HepG2 (cell line): ENCODE measurements around the gene EMILIN1. TPM values are rescaled to one million over a fixed set of nuclear protein-coding genes. Genes with fewer than 3 reads are reported as not detected.

Experiments used
- ATAC-seq: fragments of 200-7000 bp; cut with Tn5 transposase; 3 replicates; pipeline ENCODE4 v1.9.1; 2020; ENCODE audit warnings: mild to moderate bottlenecking, moderate library complexity
- BruUV-seq: library from RNA; stranded (reverse); fragments of 400-500 nt; replicated peaks from 2 replicates; lab custom pipeline; 2021; lab: Mats Ljungman, UMichigan
- CTCF ChIA-PET: fragments of 300-600 bp; formaldehyde crosslinking; extraction: SDS; loops from one replicate; lab custom pipeline; 2021; ENCODE audit warnings: low total read pairs, inconsistent platforms, low intra/inter-chr PET ratio; lab: Yijun Ruan, JAX
- POLR2A ChIA-PET: fragments of 350-600 bp; sonication (Branson Sonifier 250); formaldehyde crosslinking; loops from one replicate; lab custom pipeline; 2020; ENCODE audit warnings: antibody characterized with exemption, inconsistent platforms; lab: Yijun Ruan, JAX
- DNase-seq: peaks from one replicate; pipeline ENCODE4 v3.0.0-alpha.2; 2015; ENCODE audit warnings: low spot score
- FAIRE-seq: peaks from 3 replicates; lab custom pipeline; 2011; peaks lifted over from hg19 to GRCh38; lab: Jason Lieb, UNC
- H2AFZ ChIP-seq: one replicate; pipeline ENCODE4 v1.6.1; 2011; ENCODE audit warnings: low read length, inconsistent platforms
- H3K27ac ChIP-seq: fragments of 300-600 bp; 3 replicates; pipeline ENCODE4 v1.8.0; 2011; ENCODE audit warnings: mixed run types, mild to moderate bottlenecking, mixed read lengths, low read length, inconsistent platforms; ENCODE audit not compliant: insufficient read depth; ENCODE audit errors: extremely low read length
- H3K27me3 ChIP-seq, 2 experiments: fragments of 200-600 bp in 1 of 2; 2 replicates in 1 of 2; 3 replicates in 1 of 2; pipeline versions ENCODE4 v1.6.0 to v1.8.0; 2011; ENCODE audit warnings: low read length in 2 of 2, mild to moderate bottlenecking in 2 of 2, moderate library complexity in 2 of 2, inconsistent platforms in 1 of 2; ENCODE audit not compliant: insufficient read depth in 2 of 2, control insufficient read depth in 1 of 2
- H3K36me3 ChIP-seq, 2 experiments: fragments of 200-600 bp in 1 of 2; replicated peaks in 1 of 2; 2 replicates in 1 of 2; 3 replicates in 1 of 2; pipeline versions ENCODE4 v1.5.1 to v1.8.0; 2011; ENCODE audit warnings: low read length in 2 of 2, inconsistent platforms in 1 of 2; ENCODE audit not compliant: insufficient read depth in 2 of 2, control insufficient read depth in 1 of 2
- H3K4me1 ChIP-seq: 2 replicates; pipeline ENCODE4 v1.5.1; 2012; ENCODE audit warnings: low read length, inconsistent platforms; ENCODE audit not compliant: insufficient read depth
- H3K4me2 ChIP-seq: 2 replicates; pipeline ENCODE4 v1.6.0; 2011; ENCODE audit warnings: low read depth, low read length, inconsistent platforms
- H3K4me3 ChIP-seq, 3 experiments: fragments of 200-600 bp in 1 of 3; sonication (generic), shearing (Covaris generic) in 1 of 3; replicated peaks in 1 of 3; 2 replicates each; pipeline ENCODE4 v1.5.1; 2011 to 2016; ENCODE audit warnings: low read length in 3 of 3, inconsistent platforms in 2 of 3, low read depth in 2 of 3, mild to moderate bottlenecking in 2 of 3, control low read depth in 1 of 3, mixed read lengths in 1 of 3; ENCODE audit not compliant: insufficient read depth in 1 of 3
- H3K79me2 ChIP-seq: one replicate; pipeline ENCODE4 v1.6.1; 2011; ENCODE audit warnings: low read length, inconsistent platforms; ENCODE audit not compliant: insufficient read depth
- H3K9ac ChIP-seq: 2 replicates; pipeline ENCODE4 v1.6.0; 2011; ENCODE audit warnings: mild to moderate bottlenecking, low read depth, low read length, inconsistent platforms; ENCODE audit not compliant: insufficient read depth
- H3K9me3 ChIP-seq: 2 replicates; pipeline ENCODE4 v1.5.1; 2012; ENCODE audit warnings: mild to moderate bottlenecking, low read length
- H4K20me1 ChIP-seq: 2 replicates; pipeline ENCODE4 v1.6.0; 2011; ENCODE audit warnings: inconsistent platforms, mild to moderate bottlenecking, low read length, moderate library complexity; ENCODE audit not compliant: insufficient read depth
- BORCS8-MEF2B ChIP-seq: sonication (generic); formaldehyde crosslinking; IDR thresholded peaks from 2 replicates; pipeline ENCODE4 v1.8.0; 2022; ENCODE audit warnings: mild to moderate bottlenecking, missing genetic modification reagents
- SIN3A ChIP-seq: IDR thresholded peaks from 2 replicates; pipeline ENCODE4 v1.6.1; 2011; ENCODE audit warnings: low read depth, mild to moderate bottlenecking, control low read depth, low read length, borderline replicate concordance
- SSRP1 ChIP-seq: IDR thresholded peaks from 2 replicates; pipeline ENCODE4 v1.6.1; 2016; ENCODE audit warnings: control low read depth
- TBL1XR1 ChIP-seq: fragments of 150-350 bp; IDR thresholded peaks from 2 replicates; pipeline ENCODE4 v1.6.1; 2014; ENCODE audit warnings: borderline replicate concordance, low read length; ENCODE audit not compliant: partially characterized antibody
- TBX2 ChIP-seq: sonication (generic); formaldehyde crosslinking; IDR thresholded peaks from 2 replicates; pipeline ENCODE4 v1.5.0; 2020; ENCODE audit warnings: missing genetic modification reagents, mild to moderate bottlenecking, borderline replicate concordance
- TCF7 ChIP-seq: sonication (generic); IDR thresholded peaks from 2 replicates; pipeline ENCODE4 v1.6.1; 2016; ENCODE audit warnings: antibody characterized with exemption, low read depth
- TERF1 ChIP-seq: sonication (generic); formaldehyde crosslinking; IDR thresholded peaks from 2 replicates; pipeline ENCODE4 v1.8.0; 2022; ENCODE audit warnings: mild to moderate bottlenecking, missing genetic modification reagents, moderate library complexity
- ZFP36 ChIP-seq: fragments of 150-350 bp; IDR thresholded peaks from 2 replicates; pipeline ENCODE4 v1.6.1; 2018; ENCODE audit warnings: borderline replicate concordance, low read length, low read depth; ENCODE audit not compliant: partially characterized antibody
- ZNF230 ChIP-seq: sonication (generic); formaldehyde crosslinking; IDR thresholded peaks from 2 replicates; pipeline ENCODE4 v1.4.0; 2020; ENCODE audit warnings: mild to moderate bottlenecking, missing genetic modification reagents
- ZNF382 ChIP-seq: sonication (generic); formaldehyde crosslinking; IDR thresholded peaks from 2 replicates; pipeline ENCODE4 v1.5.0; 2020; ENCODE audit warnings: missing genetic modification reagents, mild to moderate bottlenecking, borderline replicate concordance
- ZNF563 ChIP-seq: sonication (generic); formaldehyde crosslinking; IDR thresholded peaks from 2 replicates; pipeline ENCODE4 v1.8.0; 2022; ENCODE audit warnings: mild to moderate bottlenecking, moderate library complexity, missing genetic modification reagents
- ZNF570 ChIP-seq: sonication (generic); formaldehyde crosslinking; IDR thresholded peaks from 2 replicates; pipeline ENCODE4 v1.4.0; 2020; ENCODE audit warnings: mild to moderate bottlenecking, missing genetic modification reagents, borderline replicate concordance
- ZNF746 ChIP-seq: sonication (generic); formaldehyde crosslinking; IDR thresholded peaks from 2 replicates; pipeline ENCODE4 v1.8.0; 2022; ENCODE audit warnings: mild to moderate bottlenecking, missing genetic modification reagents
- ZNF749 ChIP-seq: sonication (generic); formaldehyde crosslinking; IDR thresholded peaks from 2 replicates; pipeline ENCODE4 v1.8.0; 2022; ENCODE audit warnings: mild to moderate bottlenecking, missing genetic modification reagents, moderate library complexity, borderline replicate concordance
- WGBS: methylation state at CpG from one replicate; pipeline ENCODE4 v1.1.6; 2017; ENCODE audit warnings: low lambda C conversion rate; 5-methylcytosine and 5-hydroxymethylcytosine counted together
- in situ Hi-C: cut with HindIII; loops from 2 replicates; pipeline ENCODE4 v1.10.0; 2017; ENCODE audit warnings: low pct_unique_long_range_greater_than_20kb; ENCODE audit not compliant: extremely low pct_ligation_motif_present
- intact Hi-C: fragments of 100-400 bp; cut with micrococcal nuclease; formaldehyde crosslinking; loops from one replicate; pipeline ENCODE4 v1.10.0; 2022; ENCODE audit not compliant: unreplicated experiment
- polyA plus RNA-seq, 8 experiments: library from polyadenylated mRNA; depleted of rRNA in 3 of 8; stranded (reverse) in 7 of 8; unstranded in 1 of 8; fragments of >200 nt; fragmentation: Illumina TruSeq in 4 of 8; extraction: Trizol in 4 of 8; gene quantifications; 2 replicates each; pipeline versions ENCODE4 v1.2.1 to v1.2.3, GENCODE V29; 2011 to 2016; ENCODE audit warnings: low read depth in 4 of 8, missing spikeins in 1 of 8, mixed read lengths in 1 of 8; ENCODE audit not compliant: insufficient read depth in 1 of 8
- total RNA-seq, 5 experiments: library from RNA; depleted of rRNA; stranded (reverse); fragments of >200 nt; fragmentation: Illumina TruSeq; extraction: Trizol; gene quantifications; 2 replicates each; pipeline ENCODE4 v1.2.3, GENCODE V29; 2016; ENCODE audit warnings: low read depth in 1 of 5
- TF ChIP-seq, protein P1 (sequence below): sonication (generic); formaldehyde crosslinking; IDR thresholded peaks from 2 replicates; pipeline ENCODE4 v1.9.0; 2021; ENCODE audit warnings: missing genetic modification reagents, borderline replicate concordance
- TF ChIP-seq, protein P2 (sequence below): sonication (generic); formaldehyde crosslinking; IDR thresholded peaks from 2 replicates; pipeline ENCODE4 v1.5.1; 2020; ENCODE audit warnings: mild to moderate bottlenecking, missing genetic modification reagents, moderate library complexity

EMILIN1 gene
- total and polyA plus RNA-seq, 2 of the 13 experiments (the other 11 are each of a cell fraction or from before 2014, with no cell fraction given), result 8.1 to 9.7 TPM

- peaks cover 0 to 7% of the 10 kb centered on the region in 2 experiments; a peak in 2 of 5 replicates for H3K27me3 ChIP-seq
- WGBS, result 98% methylated on average over 5 of the region's 6 CpGs
- peak overlapping the region; percentile 96 for H3K4me2 ChIP-seq
- CTCF ChIA-PET, result no interaction called here
- no peaks in the 10 kb centered on the region for H4K20me1 ChIP-seq
- intact Hi-C loops, result no loop called here
- no peak overlapping the region for H2AFZ ChIP-seq
- H3K79me2 ChIP-seq, result peaks cover 30% of the 10 kb centered on the region
- peak overlapping the region in 2 of 3 experiments; percentile 98 to 99; a peak in 2 of 6 replicates for H3K4me3 ChIP-seq
- TF ChIP-seq ZNF382 (no peak), ZNF230 (CRISPR knock-in tag) (no peak), TBX2 (CRISPR knock-in tag) (no peak), SIN3A (0 out of 2 replicates have a peak, but pooled peaks have one; percentile 10), ZNF749 (no peak), TERF1 (CRISPR knock-in tag) (no peak), TBL1XR1 (no peak), TCF7 (no peak), ZNF570 (CRISPR knock-in tag) (no peak), SSRP1 (CRISPR knock-in tag) (0 out of 2 replicates have a peak, but pooled peaks have one; percentile 54), BORCS8-MEF2B (CRISPR knock-in tag) (0 out of 2 replicates have a peak, but pooled peaks have one; percentile 31), ZNF746 (no peak), ZFP36 (no peak), ZNF563 (CRISPR knock-in tag) (no peak)
- TF ChIP-seq, protein P1, sequence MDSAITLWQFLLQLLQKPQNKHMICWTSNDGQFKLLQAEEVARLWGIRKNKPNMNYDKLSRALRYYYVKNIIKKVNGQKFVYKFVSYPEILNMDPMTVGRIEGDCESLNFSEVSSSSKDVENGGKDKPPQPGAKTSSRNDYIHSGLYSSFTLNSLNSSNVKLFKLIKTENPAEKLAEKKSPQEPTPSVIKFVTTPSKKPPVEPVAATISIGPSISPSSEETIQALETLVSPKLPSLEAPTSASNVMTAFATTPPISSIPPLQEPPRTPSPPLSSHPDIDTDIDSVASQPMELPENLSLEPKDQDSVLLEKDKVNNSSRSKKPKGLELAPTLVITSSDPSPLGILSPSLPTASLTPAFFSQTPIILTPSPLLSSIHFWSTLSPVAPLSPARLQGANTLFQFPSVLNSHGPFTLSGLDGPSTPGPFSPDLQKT (CRISPR knock-in tag), result no peak
- TF ChIP-seq, protein P2, sequence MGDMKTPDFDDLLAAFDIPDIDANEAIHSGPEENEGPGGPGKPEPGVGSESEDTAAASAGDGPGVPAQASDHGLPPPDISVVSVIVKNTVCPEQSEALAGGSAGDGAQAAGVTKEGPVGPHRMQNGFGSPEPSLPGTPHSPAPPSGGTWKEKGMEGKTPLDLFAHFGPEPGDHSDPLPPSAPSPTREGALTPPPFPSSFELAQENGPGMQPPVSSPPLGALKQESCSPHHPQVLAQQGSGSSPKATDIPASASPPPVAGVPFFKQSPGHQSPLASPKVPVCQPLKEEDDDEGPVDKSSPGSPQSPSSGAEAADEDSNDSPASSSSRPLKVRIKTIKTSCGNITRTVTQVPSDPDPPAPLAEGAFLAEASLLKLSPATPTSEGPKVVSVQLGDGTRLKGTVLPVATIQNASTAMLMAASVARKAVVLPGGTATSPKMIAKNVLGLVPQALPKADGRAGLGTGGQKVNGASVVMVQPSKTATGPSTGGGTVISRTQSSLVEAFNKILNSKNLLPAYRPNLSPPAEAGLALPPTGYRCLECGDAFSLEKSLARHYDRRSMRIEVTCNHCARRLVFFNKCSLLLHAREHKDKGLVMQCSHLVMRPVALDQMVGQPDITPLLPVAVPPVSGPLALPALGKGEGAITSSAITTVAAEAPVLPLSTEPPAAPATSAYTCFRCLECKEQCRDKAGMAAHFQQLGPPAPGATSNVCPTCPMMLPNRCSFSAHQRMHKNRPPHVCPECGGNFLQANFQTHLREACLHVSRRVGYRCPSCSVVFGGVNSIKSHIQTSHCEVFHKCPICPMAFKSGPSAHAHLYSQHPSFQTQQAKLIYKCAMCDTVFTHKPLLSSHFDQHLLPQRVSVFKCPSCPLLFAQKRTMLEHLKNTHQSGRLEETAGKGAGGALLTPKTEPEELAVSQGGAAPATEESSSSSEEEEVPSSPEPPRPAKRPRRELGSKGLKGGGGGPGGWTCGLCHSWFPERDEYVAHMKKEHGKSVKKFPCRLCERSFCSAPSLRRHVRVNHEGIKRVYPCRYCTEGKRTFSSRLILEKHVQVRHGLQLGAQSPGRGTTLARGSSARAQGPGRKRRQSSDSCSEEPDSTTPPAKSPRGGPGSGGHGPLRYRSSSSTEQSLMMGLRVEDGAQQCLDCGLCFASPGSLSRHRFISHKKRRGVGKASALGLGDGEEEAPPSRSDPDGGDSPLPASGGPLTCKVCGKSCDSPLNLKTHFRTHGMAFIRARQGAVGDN (CRISPR knock-in tag), result peak; percentile 24; the same call in 1 of the 2 replicates
- TF ChIP-seq, all 625 proteins: peak for 4
- peaks cover 15 to 27% of the 10 kb centered on the region in 2 experiments for H3K36me3 ChIP-seq
- in situ Hi-C loops, result no loop called here
- peaks cover 50% of the 10 kb centered on the region for H3K4me1 ChIP-seq
- BruUV-seq, result no TSS peak
- no peak overlapping the region for H3K27ac ChIP-seq
- DNase-seq (no peak), ATAC-seq (no peak), FAIRE-seq (no peak)
- no peaks in the 10 kb centered on the region for H3K9me3 ChIP-seq
- POLR2A ChIA-PET, result interaction anchor here (1.1 to 11.6 kb wide), 3 partner anchors 11 to 18 kb away, joined by 3 to 100 read pairs (median 19); partner anchors contain the start of gene AGBL5
- H3K9ac ChIP-seq, result peak overlapping the region; percentile 97
Measured at GRCh38 chr2:27069436-27069835, 9.0 kb upstream of the EMILIN1 start.
